NT2/D1 (cell line): ENCODE measurements around the gene RPL21.

Source experiments
- DNase-seq: peaks from one replicate; pipeline ENCODE4 v3.0.0-alpha.2; 2011; ENCODE audit warnings: low read depth, low spot score
- H3K27me3 ChIP-seq: 2 replicates; pipeline ENCODE4 v1.6.0; 2011; ENCODE audit warnings: mild to moderate bottlenecking; ENCODE audit not compliant: insufficient read length, insufficient read depth
- H3K36me3 ChIP-seq: 2 replicates; pipeline ENCODE4 v1.6.1; 2011; ENCODE audit warnings: mild to moderate bottlenecking, low read length, mixed read lengths; ENCODE audit not compliant: insufficient read depth, insufficient read length
- H3K4me1 ChIP-seq: 2 replicates; pipeline ENCODE4 v1.5.1; 2011; ENCODE audit not compliant: insufficient read depth, insufficient read length
- H3K4me3 ChIP-seq: 2 replicates; pipeline ENCODE4 v1.5.1; 2011; ENCODE audit warnings: low read depth; ENCODE audit not compliant: insufficient read length
- H3K9ac ChIP-seq: 2 replicates; pipeline ENCODE4 v1.6.0; 2011; ENCODE audit warnings: low read depth; ENCODE audit not compliant: insufficient read length
- H3K9me3 ChIP-seq: 2 replicates; pipeline ENCODE4 v1.5.1; 2011; ENCODE audit warnings: mild to moderate bottlenecking, low read length; ENCODE audit not compliant: insufficient read depth
- SUZ12 ChIP-seq: IDR thresholded peaks from 2 replicates; pipeline ENCODE4 v1.6.1; 2011; ENCODE audit not compliant: insufficient read length, insufficient read depth; ENCODE audit errors: extremely low read depth
- YY1 ChIP-seq: IDR thresholded peaks from 2 replicates; pipeline ENCODE4 v1.6.1; 2011; ENCODE audit not compliant: insufficient read length, insufficient read depth
- ZNF274 ChIP-seq: IDR thresholded peaks from 2 replicates; pipeline ENCODE4 v1.6.1; 2011; ENCODE audit warnings: mild to moderate bottlenecking, low read depth, low read length

The RPL21 gene

GRCh38 chr13:27271570-27272096 lies 20.3 kb downstream of the RPL21 start:
- H3K9ac ChIP-seq: peak overlapping the region; percentile 88
- no peak for TF ChIP-seq SUZ12
- TF ChIP-seq ZNF274: no peak
- TF ChIP-seq YY1: no peak
- H3K27me3 ChIP-seq: peaks cover 15% of the 10 kb centered on the region
- H3K9me3 ChIP-seq: peaks cover 11% of the 10 kb centered on the region; the same call in 1 of the 2 replicates
- no peak for DNase-seq
- H3K4me3 ChIP-seq: peak overlapping the region; percentile 68
- peaks cover 2% of the 10 kb centered on the region for H3K4me1 ChIP-seq
- H3K36me3 ChIP-seq: no peaks in the 10 kb centered on the region

GRCh38 chr13:27273658-27274425 lies 22.5 kb downstream of the RPL21 start:
- Histone ChIP-seq H3K36me3 (no peaks in the 10 kb centered on the region), H3K9ac (no peak overlapping the region), H3K4me3 (no peak overlapping the region), H3K4me1 (peaks cover 2% of the 10 kb centered on the region), H3K9me3 (peaks cover 11% of the 10 kb centered on the region; the same call in 1 of the 2 replicates), H3K27me3 (peaks cover 14% of the 10 kb centered on the region)
- no peak for DNase-seq
- TF ChIP-seq ZNF274 (no peak), SUZ12 (no peak), YY1 (no peak)

- Histone ChIP-seq H3K9me3 (peaks cover 11% of the 10 kb centered on the region; the same call in 1 of the 2 replicates), H3K36me3 (no peaks in the 10 kb centered on the region), H3K9ac (no peak overlapping the region), H3K4me1 (peaks cover 2% of the 10 kb centered on the region), H3K4me3 (no peak overlapping the region), H3K27me3 (peaks cover 9% of the 10 kb centered on the region)
- no peak for TF ChIP-seq YY1
- DNase-seq: no peak
These were observed 23.3 kb downstream of the RPL21 start for GRCh38 chr13:27274631-27275030.

GRCh38 chr13:27276188-27276587 lies 24.8 kb downstream of the RPL21 start:
- peaks cover 11% of the 10 kb centered on the region; the same call in 1 of the 2 replicates for H3K9me3 ChIP-seq
- H3K36me3 ChIP-seq: no peaks in the 10 kb centered on the region
- H3K9ac ChIP-seq: no peak overlapping the region
- DNase-seq: no peak
- TF ChIP-seq ZNF274 (no peak), YY1 (no peak), SUZ12 (no peak)
- H3K4me1 ChIP-seq: peaks cover 2% of the 10 kb centered on the region
- peaks cover 6% of the 10 kb centered on the region for H3K27me3 ChIP-seq
- no peak overlapping the region for H3K4me3 ChIP-seq

GRCh38 chr13:27279506-27279905 lies 28.1 kb downstream of the RPL21 start:
- Histone ChIP-seq H3K4me3 (no peak overlapping the region), H3K9ac (no peak overlapping the region), H3K4me1 (no peaks in the 10 kb centered on the region), H3K9me3 (peaks cover 11% of the 10 kb centered on the region; the same call in 1 of the 2 replicates), H3K36me3 (no peaks in the 10 kb centered on the region), H3K27me3 (no peaks in the 10 kb centered on the region)
- DNase-seq: no peak
- TF ChIP-seq YY1 (no peak), ZNF274 (no peak), SUZ12 (no peak)

GRCh38 chr13:27280009-27280656 lies 28.8 kb downstream of the RPL21 start:
- Histone ChIP-seq H3K36me3 (no peaks in the 10 kb centered on the region), H3K4me1 (no peaks in the 10 kb centered on the region), H3K9me3 (peaks cover 10% of the 10 kb centered on the region; the same call in 1 of the 2 replicates), H3K27me3 (no peaks in the 10 kb centered on the region), H3K4me3 (no peak overlapping the region), H3K9ac (no peak overlapping the region)
- no peak for TF ChIP-seq ZNF274
- no peak for TF ChIP-seq SUZ12
- TF ChIP-seq YY1: no peak
- no peak for DNase-seq

GRCh38 chr13:27280841-27281240 lies 29.5 kb downstream of the RPL21 start:
- Histone ChIP-seq H3K4me1 (no peaks in the 10 kb centered on the region), H3K27me3 (no peaks in the 10 kb centered on the region), H3K9ac (no peak overlapping the region), H3K4me3 (no peak overlapping the region), H3K9me3 (peaks cover 3% of the 10 kb centered on the region; the same call in 1 of the 2 replicates), H3K36me3 (no peaks in the 10 kb centered on the region)
- TF ChIP-seq YY1: no peak
- TF ChIP-seq SUZ12: no peak
- no peak for TF ChIP-seq ZNF274
- no peak for DNase-seq
